Measurements from ENCODE around the gene JADE1. TPM values are rescaled to one million over a fixed set of nuclear protein-coding genes. Genes with fewer than 3 reads are reported as not detected.

Gene JADE1
- total and polyA plus RNA-seq, 2 of the 4 experiments (the other 2 are of a cell fraction): 13.8 to 32.6 TPM

DNA sequence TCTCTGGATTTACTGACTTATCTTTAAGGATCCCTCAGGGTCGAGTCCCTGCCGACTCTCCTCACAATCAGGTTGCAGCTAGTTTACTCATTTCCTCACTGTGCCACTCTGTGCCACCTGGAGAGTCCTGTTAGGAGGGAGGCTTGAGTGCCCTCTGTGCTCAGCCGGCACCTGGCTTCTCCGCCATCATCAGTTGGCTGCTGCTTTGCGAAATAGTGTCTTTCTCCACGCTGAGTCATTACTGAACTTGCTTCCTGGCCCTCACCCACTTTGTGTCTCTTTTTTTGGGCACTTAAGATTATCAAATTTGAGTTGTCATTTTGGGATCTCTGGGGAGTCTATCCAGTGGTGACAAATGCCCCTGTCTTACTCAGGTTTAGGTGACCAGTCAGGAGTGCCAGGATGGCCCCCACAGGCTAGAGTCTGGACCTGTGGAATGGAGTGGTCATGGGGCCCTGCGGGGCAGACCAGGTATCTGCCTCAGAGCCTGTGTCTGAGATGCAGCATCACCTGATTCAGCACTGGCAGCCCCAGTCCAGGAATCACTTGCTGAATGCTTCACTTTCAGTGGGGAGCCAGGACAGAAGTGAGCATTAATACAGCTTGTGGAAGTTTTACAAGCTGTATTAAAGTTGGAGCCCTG is 37.7 kb downstream of the JADE1 start:
- no peak overlapping the region for H2BK120ac ChIP-seq (ENCODE audit: low read depth, low read length)
- H3K9ac ChIP-seq (ENCODE audit: low read depth, low read length): no peak overlapping the region
- 0 out of 2 replicates have a peak, but pooled peaks have one; percentile 24 for ATAC-seq (ENCODE audit: low read depth)
- H2AK5ac ChIP-seq (ENCODE audit: low read depth, low read length): no peak overlapping the region
- H2BK20ac ChIP-seq (ENCODE audit: low read depth, low read length): no peak overlapping the region
- peaks cover 66% of the 10 kb centered on the region for H3K36me3 ChIP-seq (ENCODE audit: control insufficient read depth, insufficient read depth, low read length)
- H3K4ac ChIP-seq (ENCODE audit: low read depth, low read length): no peak overlapping the region; the same call in 1 of the 2 replicates
- H4K8ac ChIP-seq (ENCODE audit: low read depth in 2 of 2, low read length in 2 of 2): 0 out of 4 replicates have a peak overlapping the region, but pooled peaks of 1 of the 2 experiments have one; percentile 11
- ChIA-PET POLR2A (ENCODE audit: unreplicated experiment) (no interaction called here), CTCF (no interaction called here)
- dilution Hi-C loops (cut with HindIII; ENCODE audit: low sequenced_read_pairs, unreplicated experiment) (no loop called here), intact Hi-C loops (cut with micrococcal nuclease) (no loop called here), in situ Hi-C loops (cut with MboI; ENCODE audit: low sequenced_read_pairs) (no loop called here)
- TF ChIP-seq, protein P1, sequence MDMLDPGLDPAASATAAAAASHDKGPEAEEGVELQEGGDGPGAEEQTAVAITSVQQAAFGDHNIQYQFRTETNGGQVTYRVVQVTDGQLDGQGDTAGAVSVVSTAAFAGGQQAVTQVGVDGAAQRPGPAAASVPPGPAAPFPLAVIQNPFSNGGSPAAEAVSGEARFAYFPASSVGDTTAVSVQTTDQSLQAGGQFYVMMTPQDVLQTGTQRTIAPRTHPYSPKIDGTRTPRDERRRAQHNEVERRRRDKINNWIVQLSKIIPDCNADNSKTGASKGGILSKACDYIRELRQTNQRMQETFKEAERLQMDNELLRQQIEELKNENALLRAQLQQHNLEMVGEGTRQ (IDR thresholded peaks at IDR 0.05; ENCODE audit: low read depth, low read length): no peak
- peak; percentile 68 for TF ChIP-seq CEBPB (IDR thresholded peaks at IDR 0.05; ENCODE audit: low read depth, low read length)
- H2BK15ac ChIP-seq (ENCODE audit: low read depth, low read length): no peak overlapping the region
- no peak overlapping the region for H3K27ac ChIP-seq (ENCODE audit: insufficient read depth, low read length)
- H4K5ac ChIP-seq (ENCODE audit: low read depth, low read length): no peak overlapping the region
- no peak overlapping the region for H3K14ac ChIP-seq (replicated peaks; ENCODE audit: low read depth, low read length)
- H3K79me1 ChIP-seq (ENCODE audit: low read depth in 1 of 2, low read length in 2 of 2): peaks cover 57 to 81% of the 10 kb centered on the region in 2 experiments
- no peak overlapping the region for H4K91ac ChIP-seq (ENCODE audit: insufficient read depth, low read depth, low read length)
- no TSS peak for BruUV-seq (replicated peaks)
- 0 out of 2 replicates have a peak, but pooled peaks cover 3% of the 10 kb centered on the region for H4K20me1 ChIP-seq (ENCODE audit: insufficient read depth, low read length)
- H2AK9ac ChIP-seq (replicated peaks; ENCODE audit: low read depth, low read length, poor library complexity): no peak overlapping the region
- DNase-seq: peak; percentile 36
- no peak overlapping the region for H3K4me2 ChIP-seq (ENCODE audit: low read depth, low read length)
- H2BK5ac ChIP-seq (ENCODE audit: low read depth, low read length, poor library complexity, severe bottlenecking): no peak overlapping the region
- H3K23ac ChIP-seq (ENCODE audit: low read depth, low read length): no peak overlapping the region
- H2AFZ ChIP-seq (replicated peaks; ENCODE audit: low read length, poor library complexity): no peak overlapping the region
- H3K27me3 ChIP-seq (ENCODE audit: control insufficient read depth, insufficient read depth, low read length): no peaks in the 10 kb centered on the region
- H3K4me3 ChIP-seq (ENCODE audit: insufficient read depth, low read depth, low read length): no peak overlapping the region
- no peaks in the 10 kb centered on the region for H3K9me3 ChIP-seq (ENCODE audit: control insufficient read depth, insufficient read depth, low read length)
- H3K56ac ChIP-seq (ENCODE audit: extremely low read depth, insufficient read depth, low read length): no peak overlapping the region
- peaks cover 24% of the 10 kb centered on the region for H3K9me1 ChIP-seq (ENCODE audit: insufficient read depth, low read length)
- peaks cover 5% of the 10 kb centered on the region for H3K4me1 ChIP-seq (ENCODE audit: control insufficient read depth, insufficient read depth, low read length)
- WGBS, 2 experiments (ENCODE audit: extremely low coverage in 2 of 2, insufficient read length in 1 of 2): no CpG with 5 or more reads among the region's 7 CpGs
- H3K18ac ChIP-seq (ENCODE audit: low read depth, low read length): no peak overlapping the region
